GM23338 (cell line): ENCODE data around the gene PCMT1. TPM values are rescaled to one million over a fixed set of nuclear protein-coding genes. Genes with fewer than 3 reads are reported as not detected.

Experiments used
- ATAC-seq: fragments of 200-7000 bp; cut with Tn5 transposase; 3 replicates; pipeline ENCODE4 v1.9.1; 2020
- DNase-seq: peaks from one replicate; pipeline ENCODE4 v3.0.0-alpha.2; 2015; ENCODE audit warnings: low spot score
- H2AFZ ChIP-seq: fragments of 200-600 bp; sonication (generic); 2 replicates; pipeline ENCODE4 v1.8.0; 2016; ENCODE audit warnings: antibody characterized with exemption, mild to moderate bottlenecking, moderate library complexity
- H3F3A ChIP-seq: fragments of 200-600 bp; sonication (generic); replicated peaks from 2 replicates; pipeline ENCODE4 v1.8.0; 2017; ENCODE audit warnings: antibody characterized with exemption, mixed run types, low read depth
- H3K27ac ChIP-seq: fragments of 200-600 bp; sonication (generic); 2 replicates; pipeline ENCODE4 v1.6.1; 2016; ENCODE audit warnings: low read depth
- H3K27me3 ChIP-seq: fragments of 200-600 bp; sonication (generic); 2 replicates; pipeline ENCODE4 v1.8.0; 2016; ENCODE audit warnings: mild to moderate bottlenecking, mixed run types, moderate library complexity; ENCODE audit not compliant: insufficient read depth
- H3K36me3 ChIP-seq: fragments of 200-600 bp; sonication (generic); 2 replicates; pipeline ENCODE4 v1.8.0; 2016; ENCODE audit warnings: mild to moderate bottlenecking; ENCODE audit not compliant: insufficient read depth
- H3K4me1 ChIP-seq: fragments of 200-600 bp; sonication (generic); 2 replicates; pipeline ENCODE4 v1.8.0; 2016; ENCODE audit warnings: mild to moderate bottlenecking, moderate library complexity; ENCODE audit not compliant: insufficient read depth
- H3K4me2 ChIP-seq: fragments of 200-600 bp; sonication (generic); 2 replicates; pipeline ENCODE4 v1.7.1; 2017; ENCODE audit warnings: mixed run types
- H3K4me3 ChIP-seq: fragments of 200-600 bp; sonication (generic); 2 replicates; pipeline ENCODE4 v1.6.1; 2016; ENCODE audit warnings: mixed run types
- H3K79me2 ChIP-seq: fragments of 200-600 bp; sonication (generic); replicated peaks from 2 replicates; pipeline ENCODE4 v1.8.0; 2017; ENCODE audit warnings: mild to moderate bottlenecking; ENCODE audit not compliant: insufficient read depth
- H3K9me2 ChIP-seq: fragments of 200-600 bp; sonication (generic); 2 replicates; pipeline ENCODE4 v1.8.0; 2017; ENCODE audit not compliant: insufficient read depth
- H4K20me1 ChIP-seq: fragments of 200-600 bp; sonication (generic); replicated peaks from 2 replicates; pipeline ENCODE4 v1.8.0; 2017; ENCODE audit warnings: mild to moderate bottlenecking; ENCODE audit not compliant: insufficient read depth
- H3K27ac Mint-ChIP-seq: 2 replicates; pipeline ENCODE4 v1.8.0; 2020; ENCODE audit warnings: inconsistent platforms, mild to moderate bottlenecking, moderate library complexity, mixed read lengths
- H3K27me3 Mint-ChIP-seq: 3 replicates; pipeline ENCODE4 v1.8.0; 2022; ENCODE audit warnings: low read depth, mild to moderate bottlenecking, moderate library complexity, mixed read lengths, inconsistent platforms; ENCODE audit not compliant: insufficient read depth, poor library complexity
- H3K36me3 Mint-ChIP-seq: 3 replicates; pipeline ENCODE4 v1.8.0; 2021; ENCODE audit warnings: low read depth, mild to moderate bottlenecking, inconsistent platforms, moderate library complexity, mixed read lengths
- H3K4me1 Mint-ChIP-seq: 3 replicates; pipeline ENCODE4 v1.8.0; 2020; ENCODE audit warnings: mild to moderate bottlenecking, inconsistent platforms, mixed read lengths
- H3K4me3 Mint-ChIP-seq: 3 replicates; pipeline ENCODE4 v1.8.0; 2021; ENCODE audit warnings: moderate library complexity, mild to moderate bottlenecking, inconsistent platforms, mixed read lengths
- H3K9me3 Mint-ChIP-seq: 3 replicates; pipeline ENCODE4 v1.8.0; 2020; ENCODE audit warnings: moderate library complexity, mild to moderate bottlenecking, inconsistent platforms, mixed read lengths
- CTCF ChIP-seq, 2 experiments: fragments of 200-600 bp in 1 of 2; sonication (generic) in 1 of 2; conservative IDR thresholded peaks; 2 replicates each; pipeline versions ENCODE4 v1.5.1 to v1.6.1; 2016 to 2017; ENCODE audit warnings: antibody characterized with exemption in 2 of 2, low read depth in 2 of 2, mild to moderate bottlenecking in 2 of 2, moderate library complexity in 1 of 2
- EZH2 ChIP-seq: fragments of 200-600 bp; sonication (generic); IDR thresholded peaks from one replicate; pipeline ENCODE4 v1.8.0; 2017; ENCODE audit warnings: antibody characterized with exemption, mild to moderate bottlenecking, low read depth; ENCODE audit not compliant: unreplicated experiment
- EZH2phosphoT487 ChIP-seq: fragments of 200-600 bp; sonication (generic); IDR thresholded peaks from one replicate; pipeline ENCODE4 v1.8.1; 2018; ENCODE audit warnings: antibody characterized with exemption; ENCODE audit not compliant: unreplicated experiment
- JUNB ChIP-seq: IDR thresholded peaks from one replicate; pipeline ENCODE4 v1.6.1; 2016; ENCODE audit warnings: antibody characterized with exemption; ENCODE audit not compliant: unreplicated experiment
- POLR2AphosphoS5 ChIP-seq: IDR thresholded peaks from 2 replicates; pipeline ENCODE4 v1.6.1; 2016; ENCODE audit warnings: antibody characterized with exemption, low read depth
- REST ChIP-seq: IDR thresholded peaks from one replicate; pipeline ENCODE4 v1.6.1; 2018; ENCODE audit warnings: antibody characterized with exemption; ENCODE audit not compliant: unreplicated experiment
- STAT1 ChIP-seq: IDR thresholded peaks from one replicate; pipeline ENCODE4 v1.6.1; 2016; ENCODE audit warnings: antibody characterized with exemption; ENCODE audit not compliant: unreplicated experiment
- ZNF114 ChIP-seq: fragments of 250-450 bp; sonication (Bioruptor Pico); IDR thresholded peaks from 2 replicates; pipeline ENCODE4 v1.5.0; 2020; ENCODE audit warnings: mild to moderate bottlenecking, moderate library complexity
- ZNF331 ChIP-seq: fragments of 250-450 bp; sonication (Bioruptor Pico); IDR thresholded peaks from 2 replicates; pipeline ENCODE4 v1.5.0; 2020; ENCODE audit warnings: low read depth, mild to moderate bottlenecking, moderate library complexity
- polyA plus RNA-seq: library from polyadenylated mRNA; unstranded; fragments of >200 nt; fragmentation: Nextera tagmentation; extraction: Ambion mirVana; gene quantifications from 2 replicates; pipeline ENCODE4 v1.2.1, GENCODE V29; 2016
- total RNA-seq: library from RNA; depleted of rRNA; stranded (reverse); fragments of >200 nt; shearing (Covaris generic); gene quantifications from 2 replicates; pipeline ENCODE4 v1.2.3, GENCODE V29; 2014
- TF ChIP-seq, protein P1 (sequence below): IDR thresholded peaks from 2 replicates; pipeline ENCODE4 v1.6.1; 2016; ENCODE audit warnings: antibody characterized with exemption

PCMT1 gene
- total and polyA plus RNA-seq, 2 experiments from 2014 or later, result 87.6 to 168 TPM

DNA sequence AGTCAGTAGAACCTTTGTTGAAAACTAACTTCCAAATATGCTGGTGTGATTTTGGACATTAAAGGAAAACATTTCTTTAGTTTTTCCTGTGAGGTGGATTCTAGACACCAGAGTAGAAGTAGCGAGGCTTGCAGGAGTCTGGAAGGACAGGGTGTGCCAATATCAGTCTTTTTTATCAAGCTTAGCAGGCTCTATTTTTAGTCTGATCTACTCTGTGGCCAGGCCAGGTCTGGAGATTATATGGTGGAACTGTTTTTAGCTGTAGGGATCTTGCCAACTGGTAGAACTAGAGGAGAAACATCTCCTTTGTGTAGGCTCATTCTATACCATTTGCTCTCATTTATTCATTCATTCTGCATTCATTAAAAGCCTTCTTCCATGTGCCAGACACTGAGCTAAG is 72.0 kb downstream of the PCMT1 start (continued):
- no peak for TF ChIP-seq JUNB
- no peak for TF ChIP-seq POLR2AphosphoS5
- no peak for TF ChIP-seq STAT1
- TF ChIP-seq EZH2, result no peak
- TF ChIP-seq, protein P1, sequence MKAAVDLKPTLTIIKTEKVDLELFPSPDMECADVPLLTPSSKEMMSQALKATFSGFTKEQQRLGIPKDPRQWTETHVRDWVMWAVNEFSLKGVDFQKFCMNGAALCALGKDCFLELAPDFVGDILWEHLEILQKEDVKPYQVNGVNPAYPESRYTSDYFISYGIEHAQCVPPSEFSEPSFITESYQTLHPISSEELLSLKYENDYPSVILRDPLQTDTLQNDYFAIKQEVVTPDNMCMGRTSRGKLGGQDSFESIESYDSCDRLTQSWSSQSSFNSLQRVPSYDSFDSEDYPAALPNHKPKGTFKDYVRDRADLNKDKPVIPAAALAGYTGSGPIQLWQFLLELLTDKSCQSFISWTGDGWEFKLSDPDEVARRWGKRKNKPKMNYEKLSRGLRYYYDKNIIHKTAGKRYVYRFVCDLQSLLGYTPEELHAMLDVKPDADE, result no peak
- no peak for TF ChIP-seq ZNF331 (CRISPR knock-in tag)
- TF ChIP-seq CTCF (conservative IDR thresholded peaks at IDR 0.05; ENCODE audit: low read depth in 2 of 2), result no peak
- TF ChIP-seq ZNF114 (CRISPR knock-in tag), result no peak

- Histone ChIP-seq H3K9me2 (no peaks in the 10 kb centered on the region), H3K79me2 (no peaks in the 10 kb centered on the region), H2AFZ (no peak overlapping the region), H3K27ac (no peak overlapping the region), H3K4me3 (no peak overlapping the region), H3K27me3 (no peaks in the 10 kb centered on the region), H3K36me3 (no peaks in the 10 kb centered on the region; the same call in 1 of the 2 replicates), H3K4me1 (no peaks in the 10 kb centered on the region), H4K20me1 (no peaks in the 10 kb centered on the region; the same call in 1 of the 2 replicates), H3F3A (no peaks in the 10 kb centered on the region), H3K4me2 (no peak overlapping the region)
- TF ChIP-seq ZNF114 (CRISPR knock-in tag) (no peak), REST (no peak), CTCF (conservative IDR thresholded peaks at IDR 0.05; ENCODE audit: low read depth in 2 of 2) (peak; percentile 26 to 37; a peak in 3 of 4 replicates), EZH2phosphoT487 (no peak)
- peak; percentile 19 for DNase-seq
- no peaks in the 10 kb centered on the region for H3K36me3 Mint-ChIP-seq
- ATAC-seq, result no peak
- H3K4me3 Mint-ChIP-seq, result no peak overlapping the region
- H3K4me1 Mint-ChIP-seq, result no peaks in the 10 kb centered on the region
- no peaks in the 10 kb centered on the region for H3K9me3 Mint-ChIP-seq
- no peak overlapping the region for H3K27ac Mint-ChIP-seq
- peaks cover 5% of the 10 kb centered on the region for H3K27me3 Mint-ChIP-seq
These were observed 73.5 kb downstream of the PCMT1 start for GRCh38 chr6:149823013-149823412.
